Stimulated activated naive CD8-positive, alpha-beta T cell treated with anti-CD3 and anti-CD28 coated beads, Interleukin-15, amount 100 ng/mL, for 72 hours (primary cell): ENCODE data around the gene ADAMTS14.
"Not testable (repeated sequence)": the region's sequence is repeated elsewhere in the genome, so short reads cannot be mapped to it uniquely, and the experiment has no call there.

Source experiments
- ATAC-seq: fragments of 150-1000 bp; cut with Tn5 transposase; 2 replicates; pipeline ENCODE4 v1.10.0; 2021; ENCODE audit warnings: mild to moderate bottlenecking, moderate library complexity
- DNase-seq, 2 donors: peaks; one replicate each; pipeline ENCODE4 v3.0.0; 2021 to 2022
- H3K27ac Mint-ChIP-seq, 2 donors: one replicate each; pipeline ENCODE4 v1.8.0; 2022; ENCODE audit warnings: mild to moderate bottlenecking in 2 of 2, mixed read lengths in 2 of 2, moderate library complexity in 2 of 2
- H3K27me3 Mint-ChIP-seq: one replicate; pipeline ENCODE4 v1.8.0; 2022; ENCODE audit warnings: mixed read lengths
- H3K4me1 Mint-ChIP-seq: one replicate; pipeline ENCODE4 v1.8.0; 2022; ENCODE audit warnings: mild to moderate bottlenecking, mixed read lengths
- H3K4me3 Mint-ChIP-seq, 2 donors: one replicate each; pipeline ENCODE4 v1.8.0; 2022; ENCODE audit warnings: mild to moderate bottlenecking in 2 of 2, mixed read lengths in 2 of 2, moderate library complexity in 1 of 2
- H3K9me3 Mint-ChIP-seq, 2 donors: one replicate each; pipeline ENCODE4 v1.8.0; 2022; ENCODE audit warnings: mixed read lengths in 2 of 2

Gene ADAMTS14

GRCh38 chr10:70753026-70753663 lies 80.8 kb downstream of the ADAMTS14 start:
- Mint-ChIP-seq H3K27me3 (no peaks in the 10 kb centered on the region), H3K4me3 (no peak overlapping the region), H3K4me1 (no peaks in the 10 kb centered on the region), H3K27ac (peak overlapping the region in 1 of 2 donors; percentile 54), H3K9me3 (no peaks in the 10 kb centered on the region)
- DNase-seq = no peak
- ATAC-seq = no peak

GRCh38 chr10:70753841-70754621 lies 81.7 kb downstream of the ADAMTS14 start:
- Mint-ChIP-seq H3K27me3 (no peaks in the 10 kb centered on the region), H3K4me1 (peaks cover 6% of the 10 kb centered on the region), H3K27ac (no peak overlapping the region), H3K4me3 (no peak overlapping the region), H3K9me3 (no peaks in the 10 kb centered on the region)
- DNase-seq (no peak), ATAC-seq (no peak)

- Mint-ChIP-seq H3K27me3 (peaks cover 8% of the 10 kb centered on the region), H3K4me1 (peaks cover 19% of the 10 kb centered on the region), H3K27ac (peak overlapping the region in 1 of 2 donors; percentile 51), H3K4me3 (no peak overlapping the region), H3K9me3 (no peaks in the 10 kb centered on the region)
- ATAC-seq (no peak), DNase-seq (no peak)
These were observed 84.5 kb downstream of the ADAMTS14 start for GRCh38 chr10:70756700-70757360.

- H3K4me3 Mint-ChIP-seq = no peak overlapping the region
These were observed 85.5 kb downstream of the ADAMTS14 start for GRCh38 chr10:70757856-70758255.

GRCh38 chr10:70758757-70759514 lies 86.6 kb downstream of the ADAMTS14 start:
- no peaks in the 10 kb centered on the region for H3K9me3 Mint-ChIP-seq
- peaks cover 8% of the 10 kb centered on the region for H3K27me3 Mint-ChIP-seq
- H3K27ac Mint-ChIP-seq = peak overlapping the region; percentile 36 to 51
- H3K4me1 Mint-ChIP-seq = peaks cover 19% of the 10 kb centered on the region
- ATAC-seq (peak; percentile 43), DNase-seq (peak; percentile 56 to 62)
- H3K4me3 Mint-ChIP-seq = no peak overlapping the region

More at GRCh38 chr10:70757856-70758255, 85.5 kb downstream of the ADAMTS14 start:
- Mint-ChIP-seq H3K4me1 (peaks cover 19% of the 10 kb centered on the region), H3K27ac (no peak overlapping the region), H3K9me3 (no peaks in the 10 kb centered on the region), H3K27me3 (peaks cover 8% of the 10 kb centered on the region)
- DNase-seq = no peak
- no peak for ATAC-seq

- Mint-ChIP-seq H3K27ac (no peak overlapping the region), H3K27me3 (peaks cover 8% of the 10 kb centered on the region)
- peak; percentile 23 for DNase-seq
These were observed 87.5 kb downstream of the ADAMTS14 start for GRCh38 chr10:70759781-70760180.

GRCh38 chr10:70760271-70760787 lies 88.0 kb downstream of the ADAMTS14 start:
- no peaks in the 10 kb centered on the region for H3K9me3 Mint-ChIP-seq
- H3K27me3 Mint-ChIP-seq = peaks cover 8% of the 10 kb centered on the region
- H3K4me3 Mint-ChIP-seq = no peak overlapping the region
- H3K4me1 Mint-ChIP-seq = peaks cover 19% of the 10 kb centered on the region
- ATAC-seq = no peak
- H3K27ac Mint-ChIP-seq = peak overlapping the region in 1 of 2 donors; percentile 76
- DNase-seq = no peak

More at GRCh38 chr10:70759781-70760180, 87.5 kb downstream of the ADAMTS14 start:
- H3K9me3 Mint-ChIP-seq = no peaks in the 10 kb centered on the region
- peaks cover 19% of the 10 kb centered on the region for H3K4me1 Mint-ChIP-seq
- H3K4me3 Mint-ChIP-seq = no peak overlapping the region
- ATAC-seq = peak; percentile 72

- Mint-ChIP-seq H3K4me3 (no peak overlapping the region), H3K27me3 (peaks cover 8% of the 10 kb centered on the region), H3K9me3 (peaks cover 0 to 6% of the 10 kb centered on the region in 2 donors), H3K27ac (peak overlapping the region in 1 of 2 donors; percentile 76), H3K4me1 (peaks cover 19% of the 10 kb centered on the region)
- DNase-seq = no peak
- no peak for ATAC-seq
These were observed 88.8 kb downstream of the ADAMTS14 start for GRCh38 chr10:70761031-70761601.

- ATAC-seq (peak; percentile 22), DNase-seq (no peak)
- Mint-ChIP-seq H3K27ac (peak overlapping the region; percentile 17 to 55), H3K27me3 (peaks cover 8% of the 10 kb centered on the region), H3K4me3 (no peak overlapping the region), H3K9me3 (peaks cover 0 to 8% of the 10 kb centered on the region in 2 donors), H3K4me1 (peaks cover 19% of the 10 kb centered on the region)
These were observed 89.5 kb downstream of the ADAMTS14 start for GRCh38 chr10:70761727-70762350.

- Mint-ChIP-seq H3K27me3 (peaks cover 8% of the 10 kb centered on the region), H3K4me3 (no peak overlapping the region), H3K4me1 (peaks cover 19% of the 10 kb centered on the region), H3K27ac (no peak overlapping the region), H3K9me3 (peaks cover 0 to 8% of the 10 kb centered on the region in 2 donors)
- DNase-seq (no peak), ATAC-seq (no peak)
These were observed 90.3 kb downstream of the ADAMTS14 start for GRCh38 chr10:70762441-70763175.

- DNase-seq (no peak), ATAC-seq (no peak)
- H3K27ac Mint-ChIP-seq = no peak overlapping the region
- H3K27me3 Mint-ChIP-seq = peaks cover 8% of the 10 kb centered on the region
- H3K4me1 Mint-ChIP-seq = peaks cover 18% of the 10 kb centered on the region
- H3K4me3 Mint-ChIP-seq = no peak overlapping the region
- H3K9me3 Mint-ChIP-seq = peaks cover 0 to 8% of the 10 kb centered on the region in 2 donors
These were observed 91.3 kb downstream of the ADAMTS14 start for GRCh38 chr10:70763567-70763966.

GRCh38 chr10:70765794-70766594 lies 93.7 kb downstream of the ADAMTS14 start:
- Mint-ChIP-seq H3K4me1 (no peaks in the 10 kb centered on the region), H3K27ac (no peak overlapping the region), H3K4me3 (no peak overlapping the region), H3K9me3 (peaks cover 0 to 8% of the 10 kb centered on the region in 2 donors), H3K27me3 (peaks cover under 1% of the 10 kb centered on the region)
- ATAC-seq = no peak
- no peak for DNase-seq

- H3K27me3 Mint-ChIP-seq, H3K4me3 Mint-ChIP-seq, DNase-seq, ATAC-seq, H3K4me1 Mint-ChIP-seq, H3K9me3 Mint-ChIP-seq: not testable (repeated sequence)
- H3K27ac Mint-ChIP-seq = peak overlapping the region in 1 of 2 donors; percentile 48
These were observed 95.8 kb downstream of the ADAMTS14 start for GRCh38 chr10:70768026-70768685.
